Endothelial cell of umbilical vein (primary cell): Measurements from ENCODE around the gene STT3B. TPM values are rescaled to one million over a fixed set of nuclear protein-coding genes. Genes with fewer than 3 reads are reported as not detected.

Experiments used
- BruUV-seq: library from RNA; stranded (reverse); fragments of 400-500 nt; replicated peaks from 2 replicates; lab custom pipeline; 2021; lab: Mats Ljungman, UMichigan
- CTCF ChIA-PET: fragments of 300-600, 350-600 bp; sonication (Branson Sonifier 250); formaldehyde crosslinking; loops from one replicate; lab custom pipeline; 2021; ENCODE audit warnings: antibody characterized with exemption, inconsistent platforms; lab: Charles Lee
- POLR2A ChIA-PET: fragments of 300-600, 350-600 bp; sonication (Branson Sonifier 250); formaldehyde crosslinking; loops from one replicate; lab custom pipeline; 2021; ENCODE audit warnings: antibody characterized with exemption, inconsistent platforms; lab: Charles Lee
- DNase-seq: peaks from one replicate; pipeline ENCODE4 v3.0.0-alpha.2; 2011; ENCODE audit warnings: low read depth, low spot score
- FAIRE-seq: peaks from 2 replicates; lab custom pipeline; 2011; peaks lifted over from hg19 to GRCh38; lab: Jason Lieb, UNC
- H2AFZ ChIP-seq: 2 replicates; pipeline ENCODE4 v1.6.0; 2012; ENCODE audit warnings: low read depth, low read length, control low read depth, inconsistent platforms
- H3K27ac ChIP-seq: 2 replicates; pipeline ENCODE4 v1.5.1; 2011; ENCODE audit warnings: low read depth, mild to moderate bottlenecking, control low read depth, low read length, moderate library complexity; ENCODE audit not compliant: insufficient read depth
- H3K27me3 ChIP-seq, 2 experiments: 2 replicates each; pipeline versions ENCODE4 v1.6.0 to v1.6.1; 2011; ENCODE audit warnings: low read length in 2 of 2, mixed read lengths in 1 of 2; ENCODE audit not compliant: control insufficient read depth in 2 of 2, insufficient read depth in 2 of 2
- H3K36me3 ChIP-seq, 2 experiments: 2 replicates in 1 of 2; 3 replicates in 1 of 2; pipeline ENCODE4 v1.5.1; 2011; ENCODE audit warnings: low read length in 2 of 2, mild to moderate bottlenecking in 1 of 2, moderate library complexity in 1 of 2; ENCODE audit not compliant: control insufficient read depth in 2 of 2, insufficient read depth in 2 of 2; ENCODE audit errors: extremely low read depth in 1 of 2
- H3K4me1 ChIP-seq: 3 replicates; pipeline ENCODE4 v1.5.1; 2011; ENCODE audit warnings: mild to moderate bottlenecking, low read length; ENCODE audit not compliant: control insufficient read depth, insufficient read depth; ENCODE audit errors: extremely low read depth
- H3K4me2 ChIP-seq: 2 replicates; pipeline ENCODE4 v1.6.1; 2011; ENCODE audit warnings: low read length, control low read depth, mixed read lengths; ENCODE audit not compliant: insufficient read depth
- H3K4me3 ChIP-seq, 3 experiments: fragments of 200-600 bp in 1 of 3; sonication (generic), shearing (Covaris generic) in 1 of 3; replicated peaks in 1 of 3; 2 replicates each; pipeline ENCODE4 v1.5.1; 2011 to 2016; ENCODE audit warnings: control low read depth in 3 of 3, low read length in 3 of 3, mild to moderate bottlenecking in 2 of 3, inconsistent platforms in 1 of 3, low read depth in 1 of 3, moderate library complexity in 1 of 3; ENCODE audit not compliant: insufficient read depth in 1 of 3
- H3K79me2 ChIP-seq: 2 replicates; pipeline ENCODE4 v1.6.0; 2012; ENCODE audit warnings: low read length, inconsistent platforms; ENCODE audit not compliant: control insufficient read depth, insufficient read depth
- H3K9ac ChIP-seq: replicated peaks from 2 replicates; pipeline ENCODE3; 2011; ENCODE audit warnings: low read length, control low read depth; ENCODE audit not compliant: insufficient read depth; ENCODE audit errors: extremely low read depth
- H3K9me1 ChIP-seq: replicated peaks from 3 replicates; pipeline ENCODE4 v1.6.0; 2011; ENCODE audit warnings: mild to moderate bottlenecking, low read length; ENCODE audit not compliant: control insufficient read depth, insufficient read depth; ENCODE audit errors: extremely low read depth
- H3K9me3 ChIP-seq: replicated peaks from 2 replicates; pipeline ENCODE4 v1.5.1; 2012; ENCODE audit warnings: low read length, inconsistent platforms; ENCODE audit not compliant: control insufficient read depth, insufficient read depth
- H4K20me1 ChIP-seq: replicated peaks from 2 replicates; pipeline ENCODE3; 2011; ENCODE audit warnings: mild to moderate bottlenecking, low read length; ENCODE audit not compliant: control insufficient read depth, insufficient read depth; ENCODE audit errors: extremely low read depth
- EZH2 ChIP-seq: IDR thresholded peaks from 2 replicates; pipeline ENCODE4 v1.6.1; 2012; ENCODE audit warnings: borderline replicate concordance, low read depth, mild to moderate bottlenecking, moderate library complexity, low read length, inconsistent platforms; ENCODE audit not compliant: severe bottlenecking
- FOS ChIP-seq: IDR thresholded peaks from 2 replicates; pipeline ENCODE4 v1.6.1; 2011; ENCODE audit warnings: mild to moderate bottlenecking, low read length, moderate library complexity, borderline replicate concordance; ENCODE audit not compliant: insufficient read depth
- GATA2 ChIP-seq: IDR thresholded peaks from 2 replicates; pipeline ENCODE4 v1.7.0; 2011; ENCODE audit warnings: low read depth, mild to moderate bottlenecking, moderate library complexity, mixed read lengths, low read length; ENCODE audit not compliant: insufficient read length, insufficient read depth
- MYC ChIP-seq: IDR thresholded peaks from one replicate; pipeline ENCODE4 v1.6.1; 2011; ENCODE audit warnings: mild to moderate bottlenecking, low read depth, low read length
- POLR2A ChIP-seq: IDR thresholded peaks from 2 replicates; pipeline ENCODE4 v1.6.1; 2012; ENCODE audit warnings: low read depth, mild to moderate bottlenecking, control low read depth, low read length
- POLR2AphosphoS5 ChIP-seq: IDR thresholded peaks from 2 replicates; pipeline ENCODE4 v1.6.1; 2012; ENCODE audit warnings: low read depth, mild to moderate bottlenecking, control low read depth, low read length, moderate library complexity; ENCODE audit not compliant: insufficient read depth
- dilution Hi-C: fragments of 300-500 bp; cut with MboI; formaldehyde crosslinking; loops from one replicate; pipeline ENCODE4 v1.15.0; 2019; ENCODE audit warnings: low sequenced_read_pairs; ENCODE audit not compliant: extremely low pct_ligation_motif_present
- intact Hi-C: fragments of 100-400 bp; cut with micrococcal nuclease; formaldehyde crosslinking; loops from one replicate; pipeline ENCODE4 v1.10.0; 2022
- polyA plus RNA-seq, 4 experiments: library from polyadenylated mRNA; depleted of rRNA in 3 of 4; stranded (reverse) in 3 of 4; unstranded in 1 of 4; fragments of >200 nt; gene quantifications; 2 replicates each; pipeline versions ENCODE4 v1.2.1 to v1.2.3, GENCODE V29; 2011 to 2012; ENCODE audit warnings: missing spikeins in 1 of 4
- total RNA-seq: library from RNA; stranded (reverse); gene quantifications from 2 replicates; pipeline ENCODE4 v1.2.3, GENCODE V29; 2021
- TF ChIP-seq, protein P1 (sequence below): IDR thresholded peaks from 2 replicates; pipeline ENCODE4 v1.6.1; 2011; ENCODE audit not compliant: insufficient read depth, insufficient read length
- TF ChIP-seq, protein P2 (sequence below), 2 donors: IDR thresholded peaks; 1 replicate in 1 of 2; 2 replicates in 1 of 2; pipeline ENCODE4 v1.5.1; 2011; ENCODE audit warnings: low read length in 2 of 2, mild to moderate bottlenecking in 2 of 2, moderate library complexity in 2 of 2, control low read depth in 1 of 2, inconsistent platforms in 1 of 2, low read depth in 1 of 2; ENCODE audit not compliant: insufficient read depth in 1 of 2; ENCODE audit errors: extremely low read depth in 1 of 2

The STT3B gene
- total and polyA plus RNA-seq, 2 donors (not counting 3 experiments of a cell fraction or from before 2014, with no cell fraction given) = 56.4 to 113 TPM

DNA sequence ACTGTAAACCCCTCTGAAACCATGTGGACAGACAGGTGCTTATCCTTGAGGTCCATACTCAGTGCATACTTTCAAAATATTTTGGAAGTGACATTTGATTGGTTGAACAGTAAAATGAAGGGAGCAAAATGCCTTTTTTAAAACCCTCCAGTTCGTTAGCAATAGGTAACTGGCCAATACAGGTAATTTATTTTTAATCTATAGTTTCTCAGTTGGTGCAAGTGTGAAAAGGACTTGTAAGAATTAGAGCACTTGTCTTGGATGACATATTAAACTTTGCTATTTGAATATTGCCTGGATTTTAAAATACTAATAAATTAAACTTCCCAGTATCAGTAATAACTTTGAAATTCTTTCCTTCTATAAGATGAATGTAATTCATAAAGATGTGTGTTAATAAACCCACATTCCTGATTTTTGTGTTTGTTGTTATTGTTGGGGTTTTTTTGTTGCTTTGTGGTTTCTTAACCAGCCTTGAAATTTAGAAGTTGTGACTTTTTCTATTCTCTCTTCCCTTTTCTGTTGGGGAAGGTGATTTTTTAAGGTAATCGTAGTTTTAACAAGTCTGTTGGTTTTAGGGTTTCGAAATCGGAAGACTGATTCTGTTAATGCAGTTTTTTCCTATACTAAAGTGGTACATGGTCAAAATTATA lies 90.0 kb downstream of the STT3B start:
- Histone ChIP-seq H3K9me1 (no peaks in the 10 kb centered on the region), H3K79me2 (no peaks in the 10 kb centered on the region), H4K20me1 (no peaks in the 10 kb centered on the region), H3K4me1 (no peaks in the 10 kb centered on the region), H2AFZ (no peak overlapping the region), H3K36me3 (peaks cover 8 to 11% of the 10 kb centered on the region in 2 experiments), H3K9me3 (no peaks in the 10 kb centered on the region), H3K4me2 (no peak overlapping the region), H3K27me3 (no peaks in the 10 kb centered on the region), H3K9ac (no peak overlapping the region), H3K27ac (no peak overlapping the region), H3K4me3 (no peak overlapping the region)
- dilution Hi-C loops = no loop called here
- no TSS peak for BruUV-seq
- TF ChIP-seq, protein P1, sequence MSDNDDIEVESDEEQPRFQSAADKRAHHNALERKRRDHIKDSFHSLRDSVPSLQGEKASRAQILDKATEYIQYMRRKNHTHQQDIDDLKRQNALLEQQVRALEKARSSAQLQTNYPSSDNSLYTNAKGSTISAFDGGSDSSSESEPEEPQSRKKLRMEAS = no peak
- no peak for TF ChIP-seq MYC
- no peak for TF ChIP-seq POLR2A
- no peak for TF ChIP-seq EZH2
- TF ChIP-seq, protein P2, sequence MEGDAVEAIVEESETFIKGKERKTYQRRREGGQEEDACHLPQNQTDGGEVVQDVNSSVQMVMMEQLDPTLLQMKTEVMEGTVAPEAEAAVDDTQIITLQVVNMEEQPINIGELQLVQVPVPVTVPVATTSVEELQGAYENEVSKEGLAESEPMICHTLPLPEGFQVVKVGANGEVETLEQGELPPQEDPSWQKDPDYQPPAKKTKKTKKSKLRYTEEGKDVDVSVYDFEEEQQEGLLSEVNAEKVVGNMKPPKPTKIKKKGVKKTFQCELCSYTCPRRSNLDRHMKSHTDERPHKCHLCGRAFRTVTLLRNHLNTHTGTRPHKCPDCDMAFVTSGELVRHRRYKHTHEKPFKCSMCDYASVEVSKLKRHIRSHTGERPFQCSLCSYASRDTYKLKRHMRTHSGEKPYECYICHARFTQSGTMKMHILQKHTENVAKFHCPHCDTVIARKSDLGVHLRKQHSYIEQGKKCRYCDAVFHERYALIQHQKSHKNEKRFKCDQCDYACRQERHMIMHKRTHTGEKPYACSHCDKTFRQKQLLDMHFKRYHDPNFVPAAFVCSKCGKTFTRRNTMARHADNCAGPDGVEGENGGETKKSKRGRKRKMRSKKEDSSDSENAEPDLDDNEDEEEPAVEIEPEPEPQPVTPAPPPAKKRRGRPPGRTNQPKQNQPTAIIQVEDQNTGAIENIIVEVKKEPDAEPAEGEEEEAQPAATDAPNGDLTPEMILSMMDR (IDR thresholded peaks at IDR 0.05; ENCODE audit: extremely low read depth in 1 of 2, insufficient read depth in 1 of 2, low read depth in 1 of 2, low read length in 2 of 2) = no peak
- TF ChIP-seq POLR2AphosphoS5 = no peak
- no peak for TF ChIP-seq GATA2
- TF ChIP-seq FOS = no peak
- ChIA-PET CTCF (no interaction called here), POLR2A (no interaction called here)
- intact Hi-C loops = no loop called here
- DNase-seq = no peak
- no peak for FAIRE-seq
